GM12801 (cell line): ENCODE measurements around the gene HFE.

Experiments used
- TF ChIP-seq, protein P1 (sequence below): IDR thresholded peaks from one replicate; pipeline ENCODE4 v1.5.1; 2011; ENCODE audit warnings: control low read depth; ENCODE audit not compliant: insufficient read length; ENCODE audit errors: extremely low read depth

Gene HFE

GRCh38 chr6:26075063-26075717 is 12.0 kb upstream of the HFE start:
- TF ChIP-seq, protein P1, sequence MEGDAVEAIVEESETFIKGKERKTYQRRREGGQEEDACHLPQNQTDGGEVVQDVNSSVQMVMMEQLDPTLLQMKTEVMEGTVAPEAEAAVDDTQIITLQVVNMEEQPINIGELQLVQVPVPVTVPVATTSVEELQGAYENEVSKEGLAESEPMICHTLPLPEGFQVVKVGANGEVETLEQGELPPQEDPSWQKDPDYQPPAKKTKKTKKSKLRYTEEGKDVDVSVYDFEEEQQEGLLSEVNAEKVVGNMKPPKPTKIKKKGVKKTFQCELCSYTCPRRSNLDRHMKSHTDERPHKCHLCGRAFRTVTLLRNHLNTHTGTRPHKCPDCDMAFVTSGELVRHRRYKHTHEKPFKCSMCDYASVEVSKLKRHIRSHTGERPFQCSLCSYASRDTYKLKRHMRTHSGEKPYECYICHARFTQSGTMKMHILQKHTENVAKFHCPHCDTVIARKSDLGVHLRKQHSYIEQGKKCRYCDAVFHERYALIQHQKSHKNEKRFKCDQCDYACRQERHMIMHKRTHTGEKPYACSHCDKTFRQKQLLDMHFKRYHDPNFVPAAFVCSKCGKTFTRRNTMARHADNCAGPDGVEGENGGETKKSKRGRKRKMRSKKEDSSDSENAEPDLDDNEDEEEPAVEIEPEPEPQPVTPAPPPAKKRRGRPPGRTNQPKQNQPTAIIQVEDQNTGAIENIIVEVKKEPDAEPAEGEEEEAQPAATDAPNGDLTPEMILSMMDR: no peak

DNA sequence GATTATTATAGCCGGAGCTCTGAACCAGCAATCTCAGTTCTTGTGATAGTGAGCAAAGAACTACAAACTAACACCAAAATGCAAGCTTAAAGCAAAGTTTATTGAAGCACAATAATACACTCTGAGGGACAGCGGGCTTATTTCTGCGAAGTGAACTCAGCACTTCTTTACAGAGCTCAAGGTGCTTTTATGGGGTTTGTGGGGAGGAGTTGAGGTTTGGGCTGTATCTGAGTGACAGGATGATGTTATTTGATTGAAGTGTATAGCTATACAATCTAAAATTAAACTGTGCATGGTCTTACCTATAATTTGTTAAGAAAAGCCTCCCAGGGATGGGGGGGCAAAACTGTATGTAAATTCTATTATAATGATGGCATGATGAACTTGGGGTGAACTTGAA is 1.0 kb upstream of the HFE start:
- TF ChIP-seq, protein P1: no peak

- TF ChIP-seq, protein P1: no peak
These were observed 1.1 kb downstream of the HFE start for GRCh38 chr6:26088344-26088743.

DNA sequence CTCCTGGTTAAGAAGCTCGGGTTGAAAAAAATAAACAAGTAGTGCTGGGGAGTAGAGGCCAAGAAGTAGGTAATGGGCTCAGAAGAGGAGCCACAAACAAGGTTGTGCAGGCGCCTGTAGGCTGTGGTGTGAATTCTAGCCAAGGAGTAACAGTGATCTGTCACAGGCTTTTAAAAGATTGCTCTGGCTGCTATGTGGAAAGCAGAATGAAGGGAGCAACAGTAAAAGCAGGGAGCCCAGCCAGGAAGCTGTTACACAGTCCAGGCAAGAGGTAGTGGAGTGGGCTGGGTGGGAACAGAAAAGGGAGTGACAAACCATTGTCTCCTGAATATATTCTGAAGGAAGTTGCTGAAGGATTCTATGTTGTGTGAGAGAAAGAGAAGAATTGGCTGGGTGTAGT is 2.0 kb downstream of the HFE start:
- TF ChIP-seq, protein P1: no peak

- TF ChIP-seq, protein P1: no peak
These were observed 5.2 kb downstream of the HFE start for GRCh38 chr6:26092443-26092842.

DNA sequence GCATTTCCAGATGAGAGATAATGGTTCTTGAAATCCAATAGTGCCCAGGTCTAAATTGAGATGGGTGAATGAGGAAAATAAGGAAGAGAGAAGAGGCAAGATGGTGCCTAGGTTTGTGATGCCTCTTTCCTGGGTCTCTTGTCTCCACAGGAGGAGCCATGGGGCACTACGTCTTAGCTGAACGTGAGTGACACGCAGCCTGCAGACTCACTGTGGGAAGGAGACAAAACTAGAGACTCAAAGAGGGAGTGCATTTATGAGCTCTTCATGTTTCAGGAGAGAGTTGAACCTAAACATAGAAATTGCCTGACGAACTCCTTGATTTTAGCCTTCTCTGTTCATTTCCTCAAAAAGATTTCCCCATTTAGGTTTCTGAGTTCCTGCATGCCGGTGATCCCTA is 6.8 kb downstream of the HFE start:
- TF ChIP-seq, protein P1: no peak

- TF ChIP-seq, protein P1: no peak
These were observed 10.1 kb downstream of the HFE start for GRCh38 chr6:26097268-26097875.
